K562 (cell line): ENCODE data around the gene ABCA8. TPM values are rescaled to one million over a fixed set of nuclear protein-coding genes. Genes with fewer than 3 reads are reported as not detected.

ENCODE experiments used
- ATAC-seq: fragments of 200-7000 bp; cut with Tn5 transposase; 3 replicates; pipeline ENCODE4 v1.9.1; 2020; ENCODE audit warnings: moderate library complexity
- BruUV-seq: library from RNA; stranded (reverse); fragments of 400-500 nt; replicated peaks from 2 replicates; lab custom pipeline; 2021; lab: Mats Ljungman, UMichigan
- CTCF ChIA-PET: fragments of 300-600 bp; formaldehyde crosslinking; extraction: SDS; loops from one replicate; lab custom pipeline; 2021; ENCODE audit warnings: low intra/inter-chr PET ratio; lab: Yijun Ruan, JAX
- POLR2A ChIA-PET: fragments of 300-600, 350-650 bp; sonication (Branson Sonifier 250); formaldehyde crosslinking; extraction: SDS; loops from one replicate; lab custom pipeline; 2021; ENCODE audit warnings: antibody characterized with exemption, inconsistent platforms; lab: Yijun Ruan, JAX
- DNase-seq, 4 experiments: peaks; one replicate each; pipeline versions ENCODE4 v3.0.0 to v3.0.0-alpha.2; 2011 to 2018; ENCODE audit warnings: low spot score in 3 of 4, mixed read lengths in 3 of 4; ENCODE audit errors: extremely low read depth in 1 of 4
- FAIRE-seq: peaks from 2 replicates; lab custom pipeline; 2011; peaks lifted over from hg19 to GRCh38; lab: Jason Lieb, UNC
- H2AFZ ChIP-seq: 2 replicates; pipeline ENCODE4 v1.6.0; 2011; ENCODE audit warnings: low read depth, low read length, control low read depth, inconsistent platforms
- H3K27ac ChIP-seq: fragments of 200-600 bp; 3 replicates; pipeline ENCODE4 v1.8.0; 2011; ENCODE audit warnings: low read depth, mild to moderate bottlenecking, control low read depth, inconsistent platforms, low read length, moderate library complexity, mixed read lengths; ENCODE audit errors: extremely low read depth
- H3K27me3 ChIP-seq, 2 experiments: fragments of 300-600 bp in 1 of 2; 2 replicates in 1 of 2; 3 replicates in 1 of 2; pipeline versions ENCODE4 v1.6.0 to v1.8.0; 2011; ENCODE audit warnings: inconsistent platforms in 2 of 2, low read length in 2 of 2, mild to moderate bottlenecking in 1 of 2, mixed read lengths in 1 of 2, moderate library complexity in 1 of 2; ENCODE audit not compliant: control insufficient read depth in 2 of 2, insufficient read depth in 2 of 2
- H3K36me3 ChIP-seq: fragments of 300-600 bp; 3 replicates; pipeline ENCODE4 v1.8.0; 2011; ENCODE audit warnings: mild to moderate bottlenecking, low read length, inconsistent platforms; ENCODE audit not compliant: control insufficient read depth, insufficient read depth
- H3K4me1 ChIP-seq, 2 experiments: fragments of 200-600 bp in 1 of 2; replicated peaks in 1 of 2; 2 replicates in 1 of 2; 3 replicates in 1 of 2; pipeline versions ENCODE4 v1.5.1 to v1.8.0; 2011; ENCODE audit warnings: inconsistent platforms in 2 of 2, low read length in 2 of 2, mild to moderate bottlenecking in 1 of 2, mixed read lengths in 1 of 2, moderate library complexity in 1 of 2; ENCODE audit not compliant: control insufficient read depth in 2 of 2, insufficient read depth in 2 of 2
- H3K4me2 ChIP-seq: 2 replicates; pipeline ENCODE4 v1.6.1; 2011; ENCODE audit warnings: low read length, control low read depth, inconsistent platforms, mixed read lengths; ENCODE audit not compliant: insufficient read depth
- H3K4me3 ChIP-seq: fragments of 200-600 bp; sonication (generic), shearing (Covaris generic); 2 replicates; pipeline ENCODE4 v1.5.1; 2016; ENCODE audit warnings: control low read depth, inconsistent platforms
- H3K79me2 ChIP-seq: fragments of 200-600 bp; 3 replicates; pipeline ENCODE4 v1.8.0; 2011; ENCODE audit warnings: low read length, inconsistent platforms; ENCODE audit not compliant: control insufficient read depth, insufficient read depth
- H3K9ac ChIP-seq, 2 experiments: 2 replicates each; pipeline versions ENCODE4 v1.6.0 to v1.6.1; 2011; ENCODE audit warnings: low read depth in 2 of 2, low read length in 2 of 2, control low read depth in 1 of 2, inconsistent platforms in 1 of 2, mild to moderate bottlenecking in 1 of 2, mixed read lengths in 1 of 2; ENCODE audit not compliant: insufficient read depth in 1 of 2
- H3K9me1 ChIP-seq: one replicate; pipeline ENCODE4 v1.6.0; 2011; ENCODE audit warnings: inconsistent platforms, mild to moderate bottlenecking, low read length, moderate library complexity; ENCODE audit not compliant: control insufficient read depth, insufficient read depth
- H3K9me3 ChIP-seq: replicated peaks from 2 replicates; pipeline ENCODE4 v1.5.1; 2011; ENCODE audit warnings: low read depth, low read length, inconsistent platforms; ENCODE audit not compliant: control insufficient read depth, insufficient read depth
- H4K20me1 ChIP-seq: replicated peaks from 2 replicates; pipeline ENCODE4 v1.6.1; 2011; ENCODE audit warnings: low read length, inconsistent platforms, mixed read lengths; ENCODE audit not compliant: control insufficient read depth, insufficient read depth
- ATF7 ChIP-seq: fragments of 450-650 bp; IDR thresholded peaks from 2 replicates; pipeline ENCODE4 v1.7.1; 2014; ENCODE audit warnings: mild to moderate bottlenecking, moderate library complexity
- CBX5 ChIP-seq: IDR thresholded peaks from 2 replicates; pipeline ENCODE4 v1.6.1; 2014; ENCODE audit warnings: low read depth, borderline replicate concordance
- GTF2E2 ChIP-seq: fragments of 200-800 bp; sonication (Bioruptor generic); IDR thresholded peaks from 2 replicates; pipeline ENCODE4 v1.6.1; 2016; ENCODE audit warnings: missing genetic modification characterization, missing compliant biosample characterization
- MEIS2 ChIP-seq: fragments of 450-650 bp; IDR thresholded peaks from 2 replicates; pipeline ENCODE4 v1.6.1; 2014; ENCODE audit warnings: mild to moderate bottlenecking; ENCODE audit not compliant: partially characterized antibody
- WGBS: fragments of 100-300 bp; shearing (Covaris generic); methylation state at CpG from one replicate; pipeline ENCODE4 v1.1.6; 2016; ENCODE audit warnings: low coverage, mixed read lengths; ENCODE audit not compliant: insufficient coverage; ENCODE audit errors: missing lambda C conversion rate; 5-methylcytosine and 5-hydroxymethylcytosine counted together
- in situ Hi-C: fragments of 300-500 bp; cut with MboI; formaldehyde crosslinking; loops from 4 replicates; pipeline ENCODE4 v1.15.0; 2018; ENCODE audit warnings: inconsistent platforms, mixed read lengths
- intact Hi-C: fragments of 100-400 bp; cut with micrococcal nuclease; formaldehyde crosslinking; loops from 2 replicates; pipeline ENCODE4 v1.14.2; 2022
- polyA plus RNA-seq, 8 experiments: library from polyadenylated mRNA; depleted of rRNA in 4 of 8; stranded (reverse) in 5 of 8; unstranded in 3 of 8; fragments of >200 nt; fragmentation: Nextera tagmentation in 2 of 8; fragmentation: Illumina TruSeq in 1 of 8; extraction: Ambion mirVana in 2 of 8; extraction: Trizol in 1 of 8; gene quantifications; 2 replicates each; pipeline versions ENCODE4 v1.2.1 to v1.2.3, GENCODE V29; 2011 to 2014; ENCODE audit warnings: inconsistent platforms in 1 of 8, missing spikeins in 1 of 8
- total RNA-seq, 7 experiments: library from RNA; depleted of rRNA in 6 of 7; stranded (reverse); fragments of >200 nt in 6 of 7; fragmentation: Illumina TruSeq in 2 of 7; extraction: Trizol in 2 of 7; gene quantifications; 2 replicates each; pipeline versions ENCODE4 v1.2.1 to v1.2.3, GENCODE V29; 2011 to 2021; ENCODE audit warnings: low replicate concordance in 1 of 7
- TF ChIP-seq, protein P1 (sequence below), 2 experiments: IDR thresholded peaks in 1 of 2; conservative IDR thresholded peaks in 1 of 2; 2 replicates each; pipeline ENCODE4 v1.6.1; 2016; ENCODE audit warnings: low read depth in 2 of 2, mild to moderate bottlenecking in 1 of 2, missing compliant biosample characterization in 1 of 2, missing genetic modification characterization in 1 of 2, moderate library complexity in 1 of 2

ABCA8 gene
- total and polyA plus RNA-seq, 9 of the 15 experiments (the other 6 are each of a cell fraction or from before 2014, with no cell fraction given), result 1.8 to 13.2 (median 12.0) TPM

DNA sequence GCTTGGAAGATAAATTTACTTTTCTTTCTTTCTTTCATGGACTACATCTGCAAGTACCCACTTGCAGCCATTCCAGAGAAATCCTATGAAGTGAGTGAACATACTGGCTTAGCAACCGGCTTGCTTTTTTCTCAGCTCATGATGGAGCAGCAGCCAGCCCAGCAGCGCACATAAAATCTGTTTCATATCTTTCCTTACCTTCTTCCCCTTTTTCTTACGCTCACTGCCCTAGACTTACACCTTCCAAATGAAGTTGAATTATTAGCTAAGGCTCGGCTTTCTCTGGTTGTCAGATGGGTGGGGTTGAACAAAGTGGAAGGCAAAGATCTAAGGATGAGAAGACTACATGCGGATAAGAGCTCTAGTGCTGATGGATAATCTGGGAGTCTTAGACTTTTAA is 13.9 kb upstream of the ABCA8 start:
- H4K20me1 ChIP-seq, result no peaks in the 10 kb centered on the region
- no peak overlapping the region for H3K4me2 ChIP-seq
- no peaks in the 10 kb centered on the region for H3K79me2 ChIP-seq
- H3K9me3 ChIP-seq, result no peaks in the 10 kb centered on the region
- H3K9ac ChIP-seq, result no peak overlapping the region
- ChIA-PET CTCF (no interaction called here), POLR2A (interaction anchor here (1.7 kb wide), 1 partner anchor 14 kb away, joined by 4 read pairs; the partner anchor contains the start of gene ABCA8)
- no peak overlapping the region for H3K4me3 ChIP-seq
- no peaks in the 10 kb centered on the region for H3K9me1 ChIP-seq
- WGBS, result 19% methylated on average over 5 of the region's 5 CpGs
- intact Hi-C loops, result no loop called here
- FAIRE-seq (no peak), DNase-seq (no peak), ATAC-seq (no peak)
- in situ Hi-C loops, result loop anchor here (5.0 to 25.0 kb wide), 2 partner anchors 192 to 268 kb away; partner anchors contain the start of gene ABCA10
- peak overlapping the region; percentile 60; the same call in 1 of the 2 replicates for H2AFZ ChIP-seq
- TF ChIP-seq, protein P1, sequence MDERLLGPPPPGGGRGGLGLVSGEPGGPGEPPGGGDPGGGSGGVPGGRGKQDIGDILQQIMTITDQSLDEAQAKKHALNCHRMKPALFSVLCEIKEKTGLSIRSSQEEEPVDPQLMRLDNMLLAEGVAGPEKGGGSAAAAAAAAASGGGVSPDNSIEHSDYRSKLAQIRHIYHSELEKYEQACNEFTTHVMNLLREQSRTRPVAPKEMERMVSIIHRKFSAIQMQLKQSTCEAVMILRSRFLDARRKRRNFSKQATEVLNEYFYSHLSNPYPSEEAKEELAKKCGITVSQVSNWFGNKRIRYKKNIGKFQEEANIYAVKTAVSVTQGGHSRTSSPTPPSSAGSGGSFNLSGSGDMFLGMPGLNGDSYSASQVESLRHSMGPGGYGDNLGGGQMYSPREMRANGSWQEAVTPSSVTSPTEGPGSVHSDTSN (CRISPR knock-in tag; IDR thresholded peaks at IDR 0.05; ENCODE audit: low read depth), result no peak
- TF ChIP-seq, protein P1 (tag; conservative IDR thresholded peaks at IDR 0.05; ENCODE audit: low read depth), result 0 out of 2 replicates have a peak, but pooled peaks have one; percentile 32
- TF ChIP-seq GTF2E2 (tag) (no peak), ATF7 (no peak), MEIS2 (peak; percentile 9), CBX5 (no peak)
- H3K27me3 ChIP-seq, result no peaks in the 10 kb centered on the region
- peaks cover 0 to 4% of the 10 kb centered on the region in 2 experiments; a peak in 1 of 5 replicates for H3K4me1 ChIP-seq
- no peak overlapping the region for H3K27ac ChIP-seq
- BruUV-seq, result no TSS peak
- H3K36me3 ChIP-seq, result no peaks in the 10 kb centered on the region
